Panc1 (cell line): ENCODE results near the gene PRKCA. TPM values are rescaled to one million over a fixed set of nuclear protein-coding genes. Genes with fewer than 3 reads are reported as not detected.

Experiments used
- ATAC-seq: fragments of 200-7000 bp; cut with Tn5 transposase; 2 replicates; pipeline ENCODE4 v1.9.1; 2020; ENCODE audit warnings: mild to moderate bottlenecking, moderate library complexity
- BruUV-seq: library from RNA; stranded (reverse); fragments of 400-500 nt; replicated peaks from 2 replicates; lab custom pipeline; 2021; lab: Mats Ljungman, UMichigan
- CTCF ChIA-PET: fragments of 300-600 bp; sonication (Branson Sonifier 250); formaldehyde crosslinking; loops from one replicate; lab custom pipeline; 2022; ENCODE audit warnings: antibody characterized with exemption; lab: Charles Lee
- POLR2A ChIA-PET: fragments of 300-600 bp; sonication (Branson Sonifier 250); formaldehyde crosslinking; loops from one replicate; lab custom pipeline; 2022; ENCODE audit warnings: antibody characterized with exemption; lab: Charles Lee
- DNase-seq: peaks from one replicate; pipeline ENCODE4 v3.0.0-alpha.2; 2010; ENCODE audit warnings: low read depth, low spot score
- H3K27ac ChIP-seq: 2 replicates; pipeline ENCODE4 v1.5.1; 2011; ENCODE audit warnings: mild to moderate bottlenecking, low read length, inconsistent platforms
- H3K27me3 ChIP-seq: fragments of 200-500 bp; sonication (Bioruptor generic); 2 replicates; pipeline ENCODE4 v1.6.0; 2014; ENCODE audit warnings: low read length, inconsistent platforms; ENCODE audit not compliant: control insufficient read depth, insufficient read depth
- H3K36me3 ChIP-seq: fragments of 200-500 bp; sonication (Bioruptor generic); 2 replicates; pipeline ENCODE4 v1.5.1; 2014; ENCODE audit warnings: inconsistent platforms, mild to moderate bottlenecking, low read length, moderate library complexity; ENCODE audit not compliant: control insufficient read depth, insufficient read depth
- H3K4me1 ChIP-seq: 2 replicates; pipeline ENCODE4 v1.5.1; 2011; ENCODE audit warnings: inconsistent platforms, mild to moderate bottlenecking, low read length, moderate library complexity; ENCODE audit not compliant: control insufficient read depth, insufficient read depth
- H3K4me3 ChIP-seq, 2 experiments: 2 replicates each; pipeline ENCODE4 v1.5.1; 2011 to 2012; ENCODE audit warnings: low read depth in 2 of 2, low read length in 2 of 2, mild to moderate bottlenecking in 2 of 2, inconsistent platforms in 1 of 2, moderate library complexity in 1 of 2
- H3K9me3 ChIP-seq: fragments of 200-500 bp; sonication (Bioruptor generic); 2 replicates; pipeline ENCODE4 v1.5.1; 2014; ENCODE audit warnings: low read depth, mild to moderate bottlenecking, inconsistent platforms, low read length, moderate library complexity; ENCODE audit not compliant: control insufficient read depth, insufficient read depth
- CTCF ChIP-seq: fragments of 450-650 bp; IDR thresholded peaks from 2 replicates; pipeline ENCODE4 v1.5.1; 2017; ENCODE audit warnings: mild to moderate bottlenecking
- POLR2AphosphoS5 ChIP-seq: IDR thresholded peaks from 2 replicates; pipeline ENCODE4 v1.6.1; 2012; ENCODE audit warnings: mild to moderate bottlenecking, low read depth, low read length, moderate library complexity
- REST ChIP-seq, 2 experiments: IDR thresholded peaks; 2 replicates each; pipeline ENCODE4 v1.6.1; 2011 to 2012; ENCODE audit warnings: low read depth in 2 of 2, control low read depth in 1 of 2, low read length in 1 of 2, mild to moderate bottlenecking in 1 of 2, moderate library complexity in 1 of 2; ENCODE audit not compliant: insufficient read depth in 1 of 2
- SIN3A ChIP-seq: IDR thresholded peaks from 2 replicates; pipeline ENCODE4 v1.6.1; 2012; ENCODE audit warnings: low read depth, mild to moderate bottlenecking, low read length, moderate library complexity, borderline replicate concordance; ENCODE audit not compliant: insufficient read depth
- TCF7L2 ChIP-seq: IDR thresholded peaks from 2 replicates; pipeline ENCODE4 v1.6.1; 2011; ENCODE audit warnings: mild to moderate bottlenecking, low read depth, low read length, inconsistent platforms
- in situ Hi-C: cut with HindIII; loops from 2 replicates; pipeline ENCODE4 v1.10.0; 2016; ENCODE audit warnings: low sequenced_read_pairs, low pct_unique_long_range_greater_than_20kb
- intact Hi-C: fragments of 100-400 bp; cut with micrococcal nuclease; formaldehyde crosslinking; loops from one replicate; pipeline ENCODE4 v1.10.0; 2022; ENCODE audit not compliant: unreplicated experiment
- total RNA-seq: library from RNA; stranded (reverse); gene quantifications from one replicate; pipeline ENCODE4 v1.2.1, GENCODE V29; 2021; ENCODE audit not compliant: unreplicated experiment

Gene PRKCA
- total RNA-seq, 1 experiment from 2014 or later, result 53.0 TPM

- no peaks in the 10 kb centered on the region for H3K9me3 ChIP-seq
- in situ Hi-C loops (no loop called here), intact Hi-C loops (no loop called here)
- H3K4me3 ChIP-seq, result peak overlapping the region in 1 of 2 experiments; percentile 18; a peak in 1 of 4 replicates
- no peaks in the 10 kb centered on the region; the same call in 1 of the 2 replicates for H3K36me3 ChIP-seq
- CTCF ChIA-PET, result interaction anchor here (1.0 kb wide), 1 partner anchor 18 kb away, joined by 3 read pairs; no protein-coding TSS in a partner anchor
- POLR2A ChIA-PET, result interaction anchor here (0.8 kb wide), 1 partner anchor 16 kb away, joined by 4 read pairs; no protein-coding TSS in a partner anchor
- ATAC-seq (peak; percentile 94), DNase-seq (peak; percentile 82)
- peak overlapping the region; percentile 68 for H3K27ac ChIP-seq
- BruUV-seq, result no TSS peak
- peaks cover 24% of the 10 kb centered on the region for H3K4me1 ChIP-seq
- TF ChIP-seq REST (IDR thresholded peaks at IDR 0.05; ENCODE audit: insufficient read depth in 1 of 2, low read depth in 2 of 2, low read length in 1 of 2), result no peak
- no peak for TF ChIP-seq CTCF
- TF ChIP-seq SIN3A, result no peak
- peak; percentile 80 for TF ChIP-seq POLR2AphosphoS5
- peak; percentile 65; the same call in 1 of the 2 replicates for TF ChIP-seq TCF7L2
- no peaks in the 10 kb centered on the region for H3K27me3 ChIP-seq
Measured at GRCh38 chr17:66691644-66692420, 389.4 kb downstream of the PRKCA start.

GRCh38 chr17:66692421-66692690 lies 389.9 kb downstream of the PRKCA start:
- POLR2A ChIA-PET, result no interaction called here
- peaks cover 24% of the 10 kb centered on the region for H3K4me1 ChIP-seq
- H3K27me3 ChIP-seq, result no peaks in the 10 kb centered on the region
- BruUV-seq, result no TSS peak
- H3K9me3 ChIP-seq, result no peaks in the 10 kb centered on the region
- TF ChIP-seq POLR2AphosphoS5 (no peak), CTCF (no peak), REST (IDR thresholded peaks at IDR 0.05; ENCODE audit: insufficient read depth in 1 of 2, low read depth in 2 of 2, low read length in 1 of 2) (no peak), TCF7L2 (no peak), SIN3A (no peak)
- no peaks in the 10 kb centered on the region; the same call in 1 of the 2 replicates for H3K36me3 ChIP-seq
- CTCF ChIA-PET, result no interaction called here
- H3K4me3 ChIP-seq, result no peak overlapping the region
- DNase-seq, result no peak
- no peak for ATAC-seq
- peak overlapping the region; percentile 68 for H3K27ac ChIP-seq
- intact Hi-C loops, result no loop called here
- in situ Hi-C loops, result no loop called here
